ENCODE data around the gene TNRC6C.
A peak's percentile ranks its signal among the peaks of the same experiment; 100 is the strongest.

Gene TNRC6C

GRCh38 chr17:78027121-78027520 is 68.6 kb downstream of the TNRC6C start:
- TF ChIP-seq ZNF274 (IDR thresholded peaks at IDR 0.05; ENCODE audit: low read depth, low read length): no peak
- no peak overlapping the region for H3K4me3 ChIP-seq (ENCODE audit: low read length)

DNA sequence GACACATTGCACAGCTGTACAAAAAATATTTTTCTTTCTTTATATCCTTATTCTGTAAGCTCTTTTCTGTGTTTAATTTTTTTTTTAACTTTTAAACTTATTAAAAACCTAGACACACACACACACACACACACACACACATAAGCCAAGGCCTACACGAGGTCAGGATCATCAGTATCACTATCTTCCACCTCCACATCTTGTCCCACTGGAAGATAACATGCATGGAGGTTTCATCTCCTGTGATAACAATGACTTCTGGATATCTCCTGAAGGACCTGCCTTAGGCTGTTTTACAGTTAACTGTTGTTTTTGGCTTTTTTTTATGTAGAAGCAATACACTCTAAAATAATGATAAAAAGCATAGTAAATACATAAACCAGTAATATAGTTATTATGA is 71.2 kb downstream of the TNRC6C start:
- TF ChIP-seq ZNF274 (IDR thresholded peaks at IDR 0.05; ENCODE audit: low read depth, low read length): no peak
- H3K4me3 ChIP-seq (ENCODE audit: low read length): no peak overlapping the region

DNA sequence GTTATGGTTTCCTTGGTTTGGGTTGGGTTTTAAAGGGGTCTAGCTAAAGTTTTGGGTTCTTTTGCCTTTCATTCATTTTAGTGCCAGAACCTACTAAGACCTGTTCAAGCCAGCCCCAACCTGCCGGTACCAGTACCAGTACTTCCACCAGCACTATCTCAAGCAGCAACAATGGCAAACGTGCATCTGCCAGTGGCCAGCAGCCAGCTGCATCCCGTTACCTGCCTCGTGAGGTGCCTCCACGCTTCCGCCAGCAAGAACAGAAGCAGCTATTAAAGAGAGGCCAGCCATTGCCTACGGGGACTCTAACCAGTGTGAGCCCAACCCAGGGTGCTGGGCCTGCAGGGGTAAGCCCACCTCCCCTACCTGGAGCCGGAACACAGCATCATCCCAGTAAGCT is 72.9 kb downstream of the TNRC6C start:
- no peak for TF ChIP-seq ZNF274 (IDR thresholded peaks at IDR 0.05; ENCODE audit: low read depth, low read length)
- H3K4me3 ChIP-seq (ENCODE audit: low read length): no peak overlapping the region

DNA sequence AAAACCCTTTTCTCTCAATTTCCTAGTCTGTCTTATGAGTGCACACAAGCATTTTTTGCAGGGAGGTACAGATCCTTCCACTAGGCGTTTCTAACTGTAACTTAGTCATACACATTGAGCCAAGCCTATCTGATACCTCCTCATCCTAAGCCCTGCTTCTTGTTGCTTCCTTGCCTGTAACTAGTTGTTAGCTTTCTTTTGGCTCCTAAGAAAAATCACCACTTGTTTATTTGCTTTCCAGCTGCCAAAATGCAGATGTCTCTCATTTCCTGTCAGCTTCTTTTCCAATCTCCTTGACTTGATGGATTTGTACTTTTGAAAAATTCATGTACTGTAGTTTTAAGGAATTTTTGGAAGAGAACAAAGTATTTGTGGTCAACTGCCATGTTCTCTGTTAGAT is 73.7 kb downstream of the TNRC6C start:
- no peak for TF ChIP-seq ZNF274 (IDR thresholded peaks at IDR 0.05; ENCODE audit: low read depth, low read length)

DNA sequence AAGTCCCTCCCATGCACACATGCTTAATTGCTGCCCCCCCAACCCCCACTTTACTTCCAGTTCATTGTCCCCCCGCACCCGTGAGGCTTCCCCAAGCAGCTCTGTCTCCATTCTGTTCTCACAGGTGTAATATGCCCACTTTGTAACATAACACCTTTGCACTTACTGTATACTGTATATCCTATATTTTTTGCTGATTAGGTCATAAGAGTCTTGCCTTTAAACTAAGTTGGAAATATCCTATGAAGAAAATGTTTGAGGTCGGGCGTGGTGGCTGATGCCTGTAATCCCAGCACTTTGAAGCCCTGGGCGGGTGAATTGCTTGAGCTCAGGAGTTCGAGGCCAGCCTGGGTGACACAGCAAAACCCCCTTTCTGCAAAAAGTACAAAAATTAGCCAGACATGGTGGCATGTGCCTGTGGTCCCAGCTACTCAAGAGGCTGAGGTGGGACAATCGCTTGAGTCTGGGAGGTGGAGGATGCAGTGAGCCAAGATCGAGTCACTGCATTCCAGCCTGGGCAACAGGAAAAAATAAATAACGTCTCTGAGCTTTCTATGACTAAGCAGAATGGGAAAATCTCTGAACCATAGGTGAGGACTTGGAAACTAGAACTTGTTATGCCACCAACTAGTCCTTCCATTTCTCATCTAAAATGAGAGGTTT is 76.1 kb downstream of the TNRC6C start:
- no peak overlapping the region for H3K4me3 ChIP-seq (ENCODE audit: low read length)
- no peak for TF ChIP-seq ZNF274 (IDR thresholded peaks at IDR 0.05; ENCODE audit: low read depth, low read length)

More for the DNA sequence above, 73.7 kb downstream of the TNRC6C start:
- no peak overlapping the region for H3K4me3 ChIP-seq (ENCODE audit: low read length)

GRCh38 chr17:78037280-78037679 is 78.8 kb downstream of the TNRC6C start:
- TF ChIP-seq ZNF274 (IDR thresholded peaks at IDR 0.05; ENCODE audit: low read depth, low read length): no peak
- no peak overlapping the region for H3K4me3 ChIP-seq (ENCODE audit: low read length)

GRCh38 chr17:78038748-78039288 is 80.3 kb downstream of the TNRC6C start:
- no peak for TF ChIP-seq ZNF274 (IDR thresholded peaks at IDR 0.05; ENCODE audit: low read depth, low read length)
- H3K4me3 ChIP-seq (ENCODE audit: low read length): no peak overlapping the region

DNA sequence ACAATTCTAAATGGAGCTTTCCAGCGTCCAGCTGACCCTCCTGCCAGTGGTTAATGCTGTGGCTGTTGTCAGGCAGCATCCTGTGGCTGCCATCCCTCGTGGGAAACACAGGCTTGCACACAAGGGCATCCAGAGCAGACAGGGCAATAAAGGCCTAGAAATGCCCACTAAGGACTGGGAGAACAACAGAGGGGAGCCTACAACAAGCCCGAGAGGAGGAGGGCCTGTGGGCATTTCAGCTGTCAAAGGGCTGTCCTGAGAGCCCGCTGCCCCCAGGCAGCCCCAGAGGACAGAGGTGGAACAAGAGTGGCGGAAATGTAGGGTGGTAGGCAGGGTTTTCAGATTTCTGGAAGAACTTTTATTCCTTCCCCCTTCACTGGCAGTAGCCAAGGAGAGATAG is 81.1 kb downstream of the TNRC6C start:
- no peak for TF ChIP-seq ZNF274 (IDR thresholded peaks at IDR 0.05; ENCODE audit: low read depth, low read length)
- H3K4me3 ChIP-seq (ENCODE audit: low read length): no peak overlapping the region

DNA sequence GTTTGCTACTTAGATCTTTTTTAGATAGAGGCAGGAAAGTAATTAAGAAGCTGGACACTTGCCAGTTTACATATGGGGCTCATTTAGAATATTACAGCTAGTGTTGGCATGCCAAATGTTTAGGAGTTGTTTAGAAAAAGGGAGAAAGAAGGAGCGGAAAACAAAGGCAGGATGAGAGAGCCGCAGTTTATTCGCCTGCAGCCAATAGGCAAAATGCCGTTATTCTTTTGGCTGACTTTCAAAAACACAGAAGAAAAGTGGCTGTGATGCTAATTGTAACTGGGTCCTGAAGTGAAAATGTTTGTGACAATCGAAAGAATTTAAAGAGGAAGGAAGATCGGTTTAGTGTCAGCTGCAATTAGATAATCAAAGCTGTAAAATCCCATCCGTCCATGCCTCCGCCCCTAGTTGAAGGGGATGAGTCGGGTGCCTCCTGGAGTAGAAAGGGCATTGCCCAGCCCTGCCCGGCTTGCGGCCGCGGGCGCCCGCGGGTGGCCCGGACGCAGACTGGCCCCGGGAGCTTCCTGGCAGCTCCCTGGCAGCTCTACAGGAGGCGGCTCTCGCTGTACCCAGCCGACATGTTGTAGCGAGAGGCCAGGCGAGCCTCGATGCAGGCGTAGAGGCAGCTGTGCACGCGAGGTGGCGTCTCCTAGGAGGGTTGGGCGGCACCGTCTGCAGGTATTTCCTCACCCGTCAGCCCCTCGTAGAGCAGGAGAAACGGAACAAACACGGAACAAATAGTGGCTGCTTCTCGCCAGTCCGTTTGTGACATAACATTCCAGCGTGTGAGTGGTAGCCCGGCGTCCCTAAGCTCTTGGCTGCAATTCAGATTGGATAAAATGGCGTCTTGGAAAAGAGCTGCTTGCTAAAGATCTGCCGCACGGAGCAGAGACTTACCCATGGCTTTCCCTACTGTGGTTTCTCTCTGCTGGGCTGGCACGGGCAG is 82.2 kb downstream of the TNRC6C start:
- TF ChIP-seq ZNF274 (IDR thresholded peaks at IDR 0.05; ENCODE audit: low read depth, low read length): no peak
- peak overlapping the region; percentile 41; the same call in 1 of the 2 replicates for H3K4me3 ChIP-seq (ENCODE audit: low read length)

GRCh38 chr17:78041386-78042179 is 83.1 kb downstream of the TNRC6C start:
- H3K4me3 ChIP-seq (ENCODE audit: low read length): peak overlapping the region; percentile 41; the same call in 1 of the 2 replicates

DNA sequence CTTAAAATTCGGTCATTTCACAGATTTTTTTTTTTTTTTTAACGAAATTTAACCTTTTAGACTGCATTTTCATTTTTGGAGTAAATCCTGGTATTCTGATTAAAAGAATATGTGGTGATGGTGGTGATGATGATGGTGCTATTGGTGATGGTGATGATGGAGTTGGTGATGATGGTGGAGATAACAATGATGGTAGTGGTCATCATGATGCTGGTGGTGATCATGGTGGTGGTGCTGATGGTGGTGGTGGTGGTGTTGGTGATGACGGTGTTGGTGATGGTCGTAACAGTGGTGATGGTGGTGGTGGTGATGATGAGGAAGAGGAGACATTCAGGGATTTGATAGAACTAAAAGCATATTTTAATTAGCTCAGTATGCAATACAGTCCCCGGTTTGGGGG is 84.0 kb downstream of the TNRC6C start:
- TF ChIP-seq ZNF274 (IDR thresholded peaks at IDR 0.05; ENCODE audit: low read depth, low read length): no peak
- no peak overlapping the region for H3K4me3 ChIP-seq (ENCODE audit: low read length)

More at GRCh38 chr17:78041386-78042179, 83.1 kb downstream of the TNRC6C start:
- TF ChIP-seq ZNF274 (IDR thresholded peaks at IDR 0.05; ENCODE audit: low read depth, low read length): no peak

GRCh38 chr17:78043031-78043430 is 84.5 kb downstream of the TNRC6C start:
- H3K4me3 ChIP-seq (ENCODE audit: low read length): no peak overlapping the region
- no peak for TF ChIP-seq ZNF274 (IDR thresholded peaks at IDR 0.05; ENCODE audit: low read depth, low read length)

- no peak overlapping the region for H3K4me3 ChIP-seq (ENCODE audit: low read length)
- TF ChIP-seq ZNF274 (IDR thresholded peaks at IDR 0.05; ENCODE audit: low read depth, low read length): no peak
These were observed 85.9 kb downstream of the TNRC6C start for GRCh38 chr17:78044280-78044835.

DNA sequence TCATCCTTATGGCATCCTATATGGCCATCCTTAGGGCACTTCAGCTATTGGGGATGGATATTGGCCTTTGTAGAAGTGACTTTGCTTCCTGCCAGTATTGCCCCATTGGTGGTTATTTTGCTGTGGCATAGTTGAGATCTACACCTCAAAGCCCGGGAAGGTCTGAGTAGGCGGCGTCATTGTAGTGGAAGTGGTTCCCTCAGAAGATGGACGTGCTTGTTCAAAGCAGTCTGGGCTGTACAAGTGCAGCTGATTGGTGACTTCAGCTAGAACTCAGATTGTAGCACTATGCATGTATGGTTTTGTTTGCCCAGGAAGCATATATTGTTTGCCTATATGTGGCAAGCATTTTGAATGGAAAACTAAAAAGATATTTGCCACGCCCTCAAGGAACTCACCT is 86.8 kb downstream of the TNRC6C start:
- H3K4me3 ChIP-seq (ENCODE audit: low read length): no peak overlapping the region
- TF ChIP-seq ZNF274 (IDR thresholded peaks at IDR 0.05; ENCODE audit: low read depth, low read length): no peak
